ENCODE results near the gene CRYBG1.

The CRYBG1 gene

GRCh38 chr6:106519460-106520394, 159.2 kb downstream of the CRYBG1 start:
- no peaks in the 10 kb centered on the region for H3K36me3 Mint-ChIP-seq (ENCODE audit: low read depth)
- TF ChIP-seq CTCF (IDR thresholded peaks at IDR 0.05; ENCODE audit: unreplicated experiment in 3 of 3) = no peak
- no peak overlapping the region for H3K27ac Mint-ChIP-seq
- H3K9me3 Mint-ChIP-seq = no peaks in the 10 kb centered on the region
- peaks cover 46% of the 10 kb centered on the region for H3K27me3 Mint-ChIP-seq (ENCODE audit: low read depth)
- no peak overlapping the region for H3K4me3 Mint-ChIP-seq
- H3K4me1 Mint-ChIP-seq = no peaks in the 10 kb centered on the region

- no peaks in the 10 kb centered on the region for H3K36me3 Mint-ChIP-seq (ENCODE audit: low read depth)
- no peak overlapping the region for H3K4me3 Mint-ChIP-seq
- peaks cover 38% of the 10 kb centered on the region for H3K27me3 Mint-ChIP-seq (ENCODE audit: low read depth)
- no peaks in the 10 kb centered on the region for H3K4me1 Mint-ChIP-seq
- no peak overlapping the region for H3K27ac Mint-ChIP-seq
- H3K9me3 Mint-ChIP-seq = no peaks in the 10 kb centered on the region
- no peak for TF ChIP-seq CTCF (IDR thresholded peaks at IDR 0.05; ENCODE audit: unreplicated experiment in 3 of 3)
Observed at GRCh38 chr6:106520711-106521401, 160.3 kb downstream of the CRYBG1 start.

- Mint-ChIP-seq H3K4me3 (no peak overlapping the region), H3K36me3 (ENCODE audit: low read depth) (no peaks in the 10 kb centered on the region), H3K9me3 (no peaks in the 10 kb centered on the region), H3K27me3 (ENCODE audit: low read depth) (peaks cover 26% of the 10 kb centered on the region), H3K27ac (no peak overlapping the region), H3K4me1 (no peaks in the 10 kb centered on the region)
- TF ChIP-seq CTCF (IDR thresholded peaks at IDR 0.05; ENCODE audit: unreplicated experiment in 3 of 3) = no peak
Observed at GRCh38 chr6:106522562-106523250, 162.2 kb downstream of the CRYBG1 start.

- no peak for TF ChIP-seq CTCF (IDR thresholded peaks at IDR 0.05; ENCODE audit: unreplicated experiment in 3 of 3)
- H3K4me3 Mint-ChIP-seq = no peak overlapping the region
- peaks cover 16% of the 10 kb centered on the region for H3K27me3 Mint-ChIP-seq (ENCODE audit: low read depth)
- H3K36me3 Mint-ChIP-seq (ENCODE audit: low read depth) = no peaks in the 10 kb centered on the region
- no peaks in the 10 kb centered on the region for H3K4me1 Mint-ChIP-seq
- H3K9me3 Mint-ChIP-seq = no peaks in the 10 kb centered on the region
- H3K27ac Mint-ChIP-seq = no peak overlapping the region
Observed at GRCh38 chr6:106525107-106525881, 164.8 kb downstream of the CRYBG1 start.

GRCh38 chr6:106525882-106526275, 165.4 kb downstream of the CRYBG1 start:
- Mint-ChIP-seq H3K4me1 (no peaks in the 10 kb centered on the region), H3K27ac (no peak overlapping the region), H3K27me3 (ENCODE audit: low read depth) (peaks cover 11% of the 10 kb centered on the region), H3K36me3 (ENCODE audit: low read depth) (no peaks in the 10 kb centered on the region), H3K9me3 (no peaks in the 10 kb centered on the region), H3K4me3 (no peak overlapping the region)
- no peak for TF ChIP-seq CTCF (IDR thresholded peaks at IDR 0.05; ENCODE audit: unreplicated experiment in 3 of 3)

Data from nephron (organoid).